WTC11 (cell line): Measurements from ENCODE around the gene NCKAP5. TPM values are rescaled to one million over a fixed set of nuclear protein-coding genes. Genes with fewer than 3 reads are reported as not detected.

ENCODE experiments used
- ATAC-seq: fragments of 200-7000 bp; cut with Tn5 transposase; 2 replicates; pipeline ENCODE4 v1.10.0; 2021; ENCODE audit warnings: mild to moderate bottlenecking, moderate library complexity
- CTCF ChIA-PET: fragments of 300-600 bp; sonication (Branson Sonifier 250); formaldehyde crosslinking; loops from one replicate; lab custom pipeline; 2021; ENCODE audit warnings: antibody characterized with exemption; lab: Charles Lee
- POLR2A ChIA-PET: fragments of 350-600 bp; sonication (Branson Sonifier 250); formaldehyde crosslinking; loops from one replicate; lab custom pipeline; 2021; ENCODE audit warnings: antibody characterized with exemption; lab: Charles Lee
- DNase-seq: peaks from one replicate; pipeline ENCODE4 v3.0.0; 2021; ENCODE audit warnings: low spot score
- H3K27ac Mint-ChIP-seq: 2 replicates; pipeline ENCODE4 v1.8.0; 2021; ENCODE audit warnings: mixed read lengths
- H3K27me3 Mint-ChIP-seq: 2 replicates; pipeline ENCODE4 v1.8.0; 2021; ENCODE audit warnings: low read depth, mild to moderate bottlenecking, moderate library complexity, mixed read lengths
- H3K36me3 Mint-ChIP-seq: 2 replicates; pipeline ENCODE4 v1.8.0; 2021; ENCODE audit warnings: mixed read lengths
- H3K4me1 Mint-ChIP-seq: 2 replicates; pipeline ENCODE4 v1.8.0; 2022; ENCODE audit warnings: mixed read lengths
- H3K4me3 Mint-ChIP-seq: 2 replicates; pipeline ENCODE4 v1.8.0; 2021; ENCODE audit warnings: mild to moderate bottlenecking, moderate library complexity, mixed read lengths
- H3K9me3 Mint-ChIP-seq: 2 replicates; pipeline ENCODE4 v1.8.0; 2021; ENCODE audit warnings: mixed read lengths
- CBFB ChIP-seq: sonication (generic); formaldehyde crosslinking; IDR thresholded peaks from 2 replicates; pipeline ENCODE4 v1.8.1; 2022; ENCODE audit warnings: mild to moderate bottlenecking, low read depth, missing genetic modification reagents
- ELF4 ChIP-seq: sonication (generic); formaldehyde crosslinking; IDR thresholded peaks from 2 replicates; pipeline ENCODE4 v1.8.1; 2022; ENCODE audit warnings: low read depth, mild to moderate bottlenecking, moderate library complexity, missing genetic modification reagents
- FOXJ3 ChIP-seq: sonication (generic); formaldehyde crosslinking; IDR thresholded peaks from 2 replicates; pipeline ENCODE4 v1.9.0; 2021; ENCODE audit warnings: missing genetic modification reagents, mild to moderate bottlenecking, borderline replicate concordance
- FOXK1 ChIP-seq: sonication (generic); formaldehyde crosslinking; IDR thresholded peaks from 2 replicates; pipeline ENCODE4 v1.8.0; 2022; ENCODE audit warnings: mild to moderate bottlenecking, moderate library complexity, missing genetic modification reagents
- GABPB1 ChIP-seq: sonication (generic); formaldehyde crosslinking; IDR thresholded peaks from 2 replicates; pipeline ENCODE4 v1.8.1; 2023; ENCODE audit warnings: mild to moderate bottlenecking, missing genetic modification reagents
- HMGA2 ChIP-seq: fragments of 250-450 bp; sonication (Bioruptor Pico); IDR thresholded peaks from 2 replicates; pipeline ENCODE4 v1.4.0; 2021; ENCODE audit warnings: mild to moderate bottlenecking, moderate library complexity
- KAT7 ChIP-seq: sonication (generic); formaldehyde crosslinking; IDR thresholded peaks from 2 replicates; pipeline ENCODE4 v1.8.1; 2023; ENCODE audit warnings: missing genetic modification reagents, mild to moderate bottlenecking, borderline replicate concordance
- NFATC4 ChIP-seq: fragments of 250-450 bp; sonication (Bioruptor Pico); IDR thresholded peaks from 2 replicates; pipeline ENCODE4 v1.9.0; 2021; ENCODE audit warnings: mild to moderate bottlenecking
- NR2C2 ChIP-seq: sonication (generic); formaldehyde crosslinking; IDR thresholded peaks from 2 replicates; pipeline ENCODE4 v1.8.0; 2022; ENCODE audit warnings: mild to moderate bottlenecking, missing genetic modification reagents
- TCF7 ChIP-seq: sonication (generic); formaldehyde crosslinking; IDR thresholded peaks from 2 replicates; pipeline ENCODE4 v1.8.0; 2022; ENCODE audit warnings: mild to moderate bottlenecking, low read depth, missing genetic modification reagents, moderate library complexity
- TEAD1 ChIP-seq: sonication (generic); formaldehyde crosslinking; IDR thresholded peaks from 2 replicates; pipeline ENCODE4 v1.8.0; 2022; ENCODE audit warnings: mild to moderate bottlenecking, missing genetic modification reagents
- ZNF121 ChIP-seq: sonication (generic); formaldehyde crosslinking; IDR thresholded peaks from 2 replicates; pipeline ENCODE4 v1.8.0; 2023; ENCODE audit warnings: missing genetic modification reagents
- ZNF219 ChIP-seq: sonication (generic); formaldehyde crosslinking; IDR thresholded peaks from 2 replicates; pipeline ENCODE4 v1.8.0; 2023; ENCODE audit warnings: missing genetic modification reagents, mild to moderate bottlenecking, borderline replicate concordance
- ZNF281 ChIP-seq: sonication (generic); formaldehyde crosslinking; IDR thresholded peaks from 2 replicates; pipeline ENCODE4 v1.8.0; 2023; ENCODE audit warnings: mild to moderate bottlenecking, missing genetic modification reagents
- ZNF671 ChIP-seq: fragments of 250-450 bp; sonication (Bioruptor Pico); IDR thresholded peaks from 2 replicates; pipeline ENCODE4 v1.8.0; 2021; ENCODE audit warnings: mild to moderate bottlenecking
- ZSCAN18 ChIP-seq: fragments of 250-450 bp; sonication (Bioruptor Pico); IDR thresholded peaks from 2 replicates; pipeline ENCODE4 v2.1.2; 2022; ENCODE audit warnings: mild to moderate bottlenecking, moderate library complexity
- total RNA-seq: library from RNA; stranded (reverse); gene quantifications from 3 replicates; pipeline ENCODE4 v1.2.3, GENCODE V29; 2021
- TF ChIP-seq, protein P1 (sequence below): sonication (generic); formaldehyde crosslinking; IDR thresholded peaks from 2 replicates; pipeline ENCODE4 v1.8.1; 2023; ENCODE audit warnings: mild to moderate bottlenecking, moderate library complexity, missing genetic modification reagents
- TF ChIP-seq, protein P2 (sequence below): sonication (generic); formaldehyde crosslinking; IDR thresholded peaks from 2 replicates; pipeline ENCODE4 v1.8.1; 2023; ENCODE audit warnings: mild to moderate bottlenecking, missing genetic modification reagents

The NCKAP5 gene
- total RNA-seq, 1 experiment from 2014 or later, result 0.55 TPM

GRCh38 chr2:132984731-132985130, 583.5 kb downstream of the NCKAP5 start (continued):
- TF ChIP-seq, protein P1, sequence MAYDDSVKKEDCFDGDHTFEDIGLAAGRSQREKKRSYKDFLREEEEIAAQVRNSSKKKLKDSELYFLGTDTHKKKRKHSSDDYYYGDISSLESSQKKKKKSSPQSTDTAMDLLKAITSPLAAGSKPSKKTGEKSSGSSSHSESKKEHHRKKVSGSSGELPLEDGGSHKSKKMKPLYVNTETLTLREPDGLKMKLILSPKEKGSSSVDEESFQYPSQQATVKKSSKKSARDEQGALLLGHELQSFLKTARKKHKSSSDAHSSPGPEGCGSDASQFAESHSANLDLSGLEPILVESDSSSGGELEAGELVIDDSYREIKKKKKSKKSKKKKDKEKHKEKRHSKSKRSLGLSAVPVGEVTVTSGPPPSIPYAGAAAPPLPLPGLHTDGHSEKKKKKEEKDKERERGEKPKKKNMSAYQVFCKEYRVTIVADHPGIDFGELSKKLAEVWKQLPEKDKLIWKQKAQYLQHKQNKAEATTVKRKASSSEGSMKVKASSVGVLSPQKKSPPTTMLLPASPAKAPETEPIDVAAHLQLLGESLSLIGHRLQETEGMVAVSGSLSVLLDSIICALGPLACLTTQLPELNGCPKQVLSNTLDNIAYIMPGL (CRISPR knock-in tag), result no peak

DNA sequence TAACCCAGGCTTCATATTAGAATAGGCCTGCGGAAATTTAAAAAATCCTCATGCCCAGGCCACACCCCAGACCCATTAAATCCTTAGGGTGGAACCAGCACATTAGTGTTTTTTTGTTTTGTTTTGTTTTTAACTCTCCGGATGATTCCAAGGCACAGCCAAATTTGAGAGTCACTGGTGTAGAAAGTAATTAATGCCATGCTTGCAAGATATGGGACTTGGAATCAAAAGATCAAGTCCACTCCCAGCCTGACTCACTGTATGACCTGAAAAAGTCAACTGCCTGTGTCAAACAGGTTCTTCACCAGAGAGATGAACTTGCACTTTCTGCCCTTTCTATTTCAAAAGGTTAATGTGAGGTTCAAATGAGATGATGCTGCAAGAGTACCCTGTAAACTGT, 588.0 kb downstream of the NCKAP5 start:
- no peaks in the 10 kb centered on the region for H3K36me3 Mint-ChIP-seq
- no peak for DNase-seq
- H3K27ac Mint-ChIP-seq, result no peak overlapping the region
- H3K9me3 Mint-ChIP-seq, result peaks cover 4% of the 10 kb centered on the region
- H3K4me3 Mint-ChIP-seq, result no peak overlapping the region
- ChIA-PET POLR2A (no interaction called here), CTCF (no interaction called here)
- no peak for ATAC-seq
- peaks cover 21% of the 10 kb centered on the region for H3K4me1 Mint-ChIP-seq
- TF ChIP-seq ELF4 (CRISPR knock-in tag) (no peak), NR2C2 (CRISPR knock-in tag) (no peak), ZSCAN18 (CRISPR knock-in tag) (no peak), FOXK1 (no peak), GABPB1 (CRISPR knock-in tag) (no peak), CBFB (CRISPR knock-in tag) (no peak)
- H3K27me3 Mint-ChIP-seq, result no peaks in the 10 kb centered on the region

DNA sequence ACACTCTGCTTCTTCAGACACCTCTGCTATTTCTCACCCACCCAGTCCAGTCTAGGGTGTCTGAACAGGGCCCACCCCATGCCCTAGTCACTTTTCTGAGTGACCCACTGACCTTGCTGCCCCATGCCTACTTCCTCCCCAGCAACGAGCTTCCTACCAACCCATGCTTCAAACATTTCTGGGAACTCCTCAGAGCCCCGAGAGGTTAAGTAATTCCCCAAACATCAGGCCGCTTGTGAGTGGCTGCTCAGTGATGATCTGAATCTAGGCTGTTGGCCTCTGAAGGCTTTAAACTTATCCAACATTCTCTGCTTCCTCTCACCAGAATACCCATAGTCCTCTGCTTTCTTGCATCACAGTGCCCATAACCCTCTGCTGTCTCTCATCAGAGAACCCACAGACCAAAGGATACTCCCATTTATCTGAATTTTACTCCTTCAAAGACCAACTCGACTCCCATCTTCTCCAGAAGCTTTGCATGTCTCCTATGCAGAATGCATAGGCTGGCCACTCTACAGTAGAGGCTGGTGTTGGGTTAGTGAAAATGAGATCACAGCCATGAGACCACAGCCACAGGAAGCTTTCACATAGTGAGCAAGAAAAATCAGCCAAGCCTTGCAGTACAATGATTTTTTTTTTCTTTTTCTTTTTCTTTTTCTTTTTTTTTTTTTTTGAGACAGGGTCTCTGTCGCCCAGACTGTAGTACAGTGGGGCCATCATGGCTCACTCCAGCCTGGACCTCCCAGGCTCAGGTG, 588.7 kb downstream of the NCKAP5 start:
- no peak overlapping the region for H3K27ac Mint-ChIP-seq
- ChIA-PET POLR2A (no interaction called here), CTCF (no interaction called here)
- TF ChIP-seq TEAD1, result no peak
- no peak for TF ChIP-seq HMGA2 (CRISPR knock-in tag)
- no peak for TF ChIP-seq ZNF281
- no peak for TF ChIP-seq ZNF671 (CRISPR knock-in tag)
- no peak for TF ChIP-seq ZNF219 (CRISPR knock-in tag)
- no peak for TF ChIP-seq NFATC4 (CRISPR knock-in tag)
- TF ChIP-seq FOXJ3 (CRISPR knock-in tag), result no peak
- TF ChIP-seq, protein P2, sequence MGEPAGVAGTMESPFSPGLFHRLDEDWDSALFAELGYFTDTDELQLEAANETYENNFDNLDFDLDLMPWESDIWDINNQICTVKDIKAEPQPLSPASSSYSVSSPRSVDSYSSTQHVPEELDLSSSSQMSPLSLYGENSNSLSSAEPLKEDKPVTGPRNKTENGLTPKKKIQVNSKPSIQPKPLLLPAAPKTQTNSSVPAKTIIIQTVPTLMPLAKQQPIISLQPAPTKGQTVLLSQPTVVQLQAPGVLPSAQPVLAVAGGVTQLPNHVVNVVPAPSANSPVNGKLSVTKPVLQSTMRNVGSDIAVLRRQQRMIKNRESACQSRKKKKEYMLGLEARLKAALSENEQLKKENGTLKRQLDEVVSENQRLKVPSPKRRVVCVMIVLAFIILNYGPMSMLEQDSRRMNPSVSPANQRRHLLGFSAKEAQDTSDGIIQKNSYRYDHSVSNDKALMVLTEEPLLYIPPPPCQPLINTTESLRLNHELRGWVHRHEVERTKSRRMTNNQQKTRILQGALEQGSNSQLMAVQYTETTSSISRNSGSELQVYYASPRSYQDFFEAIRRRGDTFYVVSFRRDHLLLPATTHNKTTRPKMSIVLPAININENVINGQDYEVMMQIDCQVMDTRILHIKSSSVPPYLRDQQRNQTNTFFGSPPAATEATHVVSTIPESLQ, result no peak
- TF ChIP-seq TCF7 (CRISPR knock-in tag), result no peak
- TF ChIP-seq ZNF121 (CRISPR knock-in tag), result no peak
- TF ChIP-seq KAT7 (CRISPR knock-in tag), result no peak
- ATAC-seq, result no peak
- H3K9me3 Mint-ChIP-seq, result peaks cover 4% of the 10 kb centered on the region
- no peaks in the 10 kb centered on the region for H3K27me3 Mint-ChIP-seq
- no peaks in the 10 kb centered on the region for H3K36me3 Mint-ChIP-seq
- no peak for DNase-seq
- peaks cover 28% of the 10 kb centered on the region for H3K4me1 Mint-ChIP-seq
- H3K4me3 Mint-ChIP-seq, result no peak overlapping the region
